Measurements from ENCODE around the gene RPS18. TPM values are rescaled to one million over a fixed set of nuclear protein-coding genes. Genes with fewer than 3 reads are reported as not detected.
A peak's percentile ranks its signal among the peaks of the same experiment; 100 is the strongest.

RPS18 gene
- total RNA-seq, 1 experiment from 2014 or later, result 3,216 TPM

DNA sequence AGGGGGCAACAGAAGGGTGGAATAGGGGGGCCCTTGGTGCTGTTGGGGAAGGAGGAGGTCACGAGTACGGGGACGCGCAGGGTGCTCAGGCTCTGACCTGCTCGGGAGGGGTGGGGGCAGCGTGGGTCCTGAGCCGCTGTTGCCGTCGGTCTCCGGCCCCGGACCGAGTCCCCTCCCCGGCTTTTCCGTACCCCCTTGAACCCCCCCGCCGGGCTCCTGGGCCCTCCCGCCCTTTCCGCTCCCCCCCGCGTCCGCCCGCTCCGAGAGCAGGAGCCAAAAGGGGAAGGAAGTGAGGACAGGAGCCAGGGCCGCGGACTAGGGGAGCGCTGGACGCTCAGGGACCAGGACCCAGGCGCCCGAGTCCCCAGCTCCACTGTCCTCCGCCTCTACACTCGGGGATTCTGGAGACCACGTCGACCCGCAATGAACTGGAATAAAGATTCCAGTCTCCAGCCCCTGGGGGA is 26.9 kb downstream of the RPS18 start, which contains the start of gene RGL2:
Gene RGL2, minus strand, starts transcription at position 170 of the 464 bp plus-strand sequence. CDS start 332 bp downstream, outside the sequence.
- no peak for DNase-seq
- peaks cover 12 to 20% of the 10 kb centered on the region in 2 experiments for H3K4me1 Mint-ChIP-seq
- H3K27ac Mint-ChIP-seq, result peak within 1 kb of the TSS; percentile 98 to 99 (median 98)
- H3K56ac ChIP-seq (ENCODE audit: insufficient read length, low read depth, low read length), result peak within 1 kb of the TSS; percentile 7
- H3K23ac ChIP-seq (ENCODE audit: insufficient read length, low read depth, low read length), result no peak within 1 kb of the TSS
- peaks cover 10 to 28% (median 23%) of the 10 kb centered on the region in 3 experiments for H3K36me3 Mint-ChIP-seq (ENCODE audit: insufficient read depth in 1 of 3, low read depth in 3 of 3)
- no peak within 1 kb of the TSS for H4K91ac ChIP-seq (ENCODE audit: insufficient read length, low read depth, low read length)
- H3K4me1 ChIP-seq (ENCODE audit: insufficient read depth, low read length), result no peaks in the 10 kb centered on the region
- H3K79me1 ChIP-seq (ENCODE audit: insufficient read depth, low read depth, low read length, poor library complexity, severe bottlenecking), result no peaks in the 10 kb centered on the region
- peak within 1 kb of the TSS; percentile 85 for H3K9ac ChIP-seq (ENCODE audit: extremely low read depth, insufficient read length, low read length)
- no peak within 1 kb of the TSS for H2AFZ ChIP-seq (ENCODE audit: low read length)
- TF ChIP-seq, protein P1, sequence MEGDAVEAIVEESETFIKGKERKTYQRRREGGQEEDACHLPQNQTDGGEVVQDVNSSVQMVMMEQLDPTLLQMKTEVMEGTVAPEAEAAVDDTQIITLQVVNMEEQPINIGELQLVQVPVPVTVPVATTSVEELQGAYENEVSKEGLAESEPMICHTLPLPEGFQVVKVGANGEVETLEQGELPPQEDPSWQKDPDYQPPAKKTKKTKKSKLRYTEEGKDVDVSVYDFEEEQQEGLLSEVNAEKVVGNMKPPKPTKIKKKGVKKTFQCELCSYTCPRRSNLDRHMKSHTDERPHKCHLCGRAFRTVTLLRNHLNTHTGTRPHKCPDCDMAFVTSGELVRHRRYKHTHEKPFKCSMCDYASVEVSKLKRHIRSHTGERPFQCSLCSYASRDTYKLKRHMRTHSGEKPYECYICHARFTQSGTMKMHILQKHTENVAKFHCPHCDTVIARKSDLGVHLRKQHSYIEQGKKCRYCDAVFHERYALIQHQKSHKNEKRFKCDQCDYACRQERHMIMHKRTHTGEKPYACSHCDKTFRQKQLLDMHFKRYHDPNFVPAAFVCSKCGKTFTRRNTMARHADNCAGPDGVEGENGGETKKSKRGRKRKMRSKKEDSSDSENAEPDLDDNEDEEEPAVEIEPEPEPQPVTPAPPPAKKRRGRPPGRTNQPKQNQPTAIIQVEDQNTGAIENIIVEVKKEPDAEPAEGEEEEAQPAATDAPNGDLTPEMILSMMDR (conservative IDR thresholded peaks at IDR 0.05), result no peak
- H2BK15ac ChIP-seq (ENCODE audit: low read depth, low read length), result no peak within 1 kb of the TSS
- no peaks in the 10 kb centered on the region for H3K27me3 ChIP-seq (ENCODE audit: insufficient read depth, low read length)
- no peak within 1 kb of the TSS for H2BK5ac ChIP-seq (ENCODE audit: insufficient read length, low read length)
- H3K27me3 Mint-ChIP-seq (ENCODE audit: low read depth), result no peaks in the 10 kb centered on the region
- H3K23me2 ChIP-seq (ENCODE audit: insufficient read length, low read depth, low read length, poor library complexity, severe bottlenecking), result peaks cover 22% of the 10 kb centered on the region
- WGBS (ENCODE audit: extremely low coverage, insufficient read length, low lambda C conversion rate), result no CpG with 5 or more reads among the region's 34 CpGs
- H3T11ph ChIP-seq (ENCODE audit: low read length), result no peak within 1 kb of the TSS
- no peak within 1 kb of the TSS for H2BK12ac ChIP-seq (ENCODE audit: insufficient read length, low read depth, low read length)
- H3K18ac ChIP-seq (ENCODE audit: insufficient read length, low read depth, low read length), result peak within 1 kb of the TSS; percentile 71
- no peak within 1 kb of the TSS for H3K4ac ChIP-seq (ENCODE audit: low read depth, low read length)
- peak within 1 kb of the TSS; percentile 91 for H3K27ac ChIP-seq (ENCODE audit: insufficient read length, low read depth, low read length)
- peak within 1 kb of the TSS; percentile 98 to 100 for H3K4me3 Mint-ChIP-seq
- peak within 1 kb of the TSS; percentile 90 for H3K4me2 ChIP-seq (ENCODE audit: insufficient read depth, insufficient read length, low read length)
- no peaks in the 10 kb centered on the region for H4K20me1 ChIP-seq (ENCODE audit: control insufficient read depth, insufficient read depth, insufficient read length)
- H3K9me3 ChIP-seq (ENCODE audit: control insufficient read depth, low read depth, low read length), result no peaks in the 10 kb centered on the region
- H3K79me2 ChIP-seq (ENCODE audit: insufficient read depth, low read length), result peaks cover 3% of the 10 kb centered on the region; the same call in 1 of the 2 replicates
- no peak within 1 kb of the TSS for H2BK120ac ChIP-seq (ENCODE audit: low read depth, low read length, poor library complexity, severe bottlenecking)
- H3K14ac ChIP-seq (ENCODE audit: insufficient read depth, low read length), result peak within 1 kb of the TSS; percentile 80
- no peak within 1 kb of the TSS for H4K5ac ChIP-seq (ENCODE audit: insufficient read length, low read depth, low read length)
- no peak within 1 kb of the TSS for H2AK5ac ChIP-seq (ENCODE audit: insufficient read length, low read length)
- H4K8ac ChIP-seq (replicated peaks; ENCODE audit: insufficient read length, low read depth, low read length), result no peak within 1 kb of the TSS
- no peak within 1 kb of the TSS for H2BK20ac ChIP-seq (ENCODE audit: low read depth, low read length, poor library complexity, severe bottlenecking)
- no peaks in the 10 kb centered on the region for H3K9me3 Mint-ChIP-seq

All from H9 (cell line).